Fibroblast of mammary gland (primary cell): ENCODE measurements around the gene SMYD3.

Source experiments
- DNase-seq: peaks from one replicate; pipeline ENCODE4 v3.0.0-alpha.2; 2010; ENCODE audit warnings: low read depth
- H3K4me3 ChIP-seq: 2 replicates; pipeline ENCODE4 v1.5.1; 2011; ENCODE audit warnings: low read depth, mild to moderate bottlenecking, low read length, moderate library complexity; ENCODE audit not compliant: control insufficient read depth
- CTCF ChIP-seq: conservative IDR thresholded peaks from 2 replicates; pipeline ENCODE4 v1.5.1; 2011; ENCODE audit warnings: low read depth, low read length, inconsistent platforms; ENCODE audit not compliant: control insufficient read depth, insufficient read depth

SMYD3 gene

GRCh38 chr1:246302251-246302625 lies 204.8 kb downstream of the SMYD3 start:
- no peak overlapping the region for H3K4me3 ChIP-seq
- TF ChIP-seq CTCF = no peak
- no peak for DNase-seq

- H3K4me3 ChIP-seq = no peak overlapping the region
- DNase-seq = peak; percentile 57
- TF ChIP-seq CTCF = no peak
These were observed 205.4 kb downstream of the SMYD3 start for GRCh38 chr1:246301553-246302250.

- H3K4me3 ChIP-seq = no peak overlapping the region
- no peak for TF ChIP-seq CTCF
- no peak for DNase-seq
These were observed 206.2 kb downstream of the SMYD3 start for GRCh38 chr1:246300626-246301549.

- H3K4me3 ChIP-seq = no peak overlapping the region
- TF ChIP-seq CTCF = no peak
- DNase-seq = peak; percentile 49
These were observed 209.5 kb downstream of the SMYD3 start for GRCh38 chr1:246297279-246298265.

GRCh38 chr1:246295968-246296367 lies 211.1 kb downstream of the SMYD3 start:
- DNase-seq = no peak
- no peak overlapping the region for H3K4me3 ChIP-seq
- TF ChIP-seq CTCF = no peak

- no peak for DNase-seq
- no peak for TF ChIP-seq CTCF
- no peak overlapping the region for H3K4me3 ChIP-seq
These were observed 211.7 kb downstream of the SMYD3 start for GRCh38 chr1:246295340-246295739.
